ENCODE results near the gene ARHGEF11.

Gene ARHGEF11

DNA sequence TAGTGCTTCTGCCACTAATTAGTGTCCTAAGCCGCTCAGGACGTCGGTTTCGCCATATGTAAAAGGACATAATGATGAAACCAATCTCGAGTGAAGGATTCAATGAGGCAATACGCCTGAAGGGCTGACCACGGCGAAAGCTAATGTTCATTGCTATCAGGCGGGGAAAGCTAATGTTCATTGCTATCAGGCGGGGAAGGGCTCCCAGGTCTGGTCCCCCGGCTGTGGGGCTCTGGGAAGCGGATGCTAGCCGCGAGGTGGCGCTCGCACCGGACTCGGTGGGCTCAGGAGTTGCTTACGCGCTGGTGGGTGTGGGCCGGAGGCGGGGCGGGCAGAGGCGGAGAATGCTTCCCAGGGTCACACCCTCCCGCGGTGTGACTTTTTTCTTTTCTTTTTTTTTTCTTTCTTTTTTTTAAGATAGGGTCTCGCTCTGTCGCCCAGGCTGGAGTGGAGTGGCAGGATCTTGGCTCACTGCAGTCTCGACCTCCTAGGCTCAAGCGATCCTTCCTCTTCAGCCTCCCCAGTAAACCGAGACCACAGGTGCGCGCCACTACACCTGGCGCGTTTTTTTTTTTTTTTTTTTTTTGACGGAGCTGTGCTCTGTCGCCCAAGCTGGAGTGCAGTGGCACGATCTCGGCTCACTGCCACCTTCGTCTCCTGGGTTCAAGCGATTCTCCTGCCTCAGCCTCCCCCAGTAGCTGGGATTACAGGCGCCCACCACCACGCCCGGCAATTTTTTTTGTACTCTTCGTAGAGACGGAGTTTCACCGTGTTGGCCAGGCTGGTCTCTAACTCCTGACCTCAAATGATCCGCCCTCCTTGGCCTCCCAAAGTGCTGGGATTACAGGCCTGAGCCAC, 153.1 kb downstream of the ARHGEF11 start:
- in situ Hi-C loops (cut with MboI; ENCODE audit: low pct_unique_long_range_greater_than_20kb, low sequenced_read_pairs) = no loop called here
- DNase-seq = peak; percentile 91

DNA sequence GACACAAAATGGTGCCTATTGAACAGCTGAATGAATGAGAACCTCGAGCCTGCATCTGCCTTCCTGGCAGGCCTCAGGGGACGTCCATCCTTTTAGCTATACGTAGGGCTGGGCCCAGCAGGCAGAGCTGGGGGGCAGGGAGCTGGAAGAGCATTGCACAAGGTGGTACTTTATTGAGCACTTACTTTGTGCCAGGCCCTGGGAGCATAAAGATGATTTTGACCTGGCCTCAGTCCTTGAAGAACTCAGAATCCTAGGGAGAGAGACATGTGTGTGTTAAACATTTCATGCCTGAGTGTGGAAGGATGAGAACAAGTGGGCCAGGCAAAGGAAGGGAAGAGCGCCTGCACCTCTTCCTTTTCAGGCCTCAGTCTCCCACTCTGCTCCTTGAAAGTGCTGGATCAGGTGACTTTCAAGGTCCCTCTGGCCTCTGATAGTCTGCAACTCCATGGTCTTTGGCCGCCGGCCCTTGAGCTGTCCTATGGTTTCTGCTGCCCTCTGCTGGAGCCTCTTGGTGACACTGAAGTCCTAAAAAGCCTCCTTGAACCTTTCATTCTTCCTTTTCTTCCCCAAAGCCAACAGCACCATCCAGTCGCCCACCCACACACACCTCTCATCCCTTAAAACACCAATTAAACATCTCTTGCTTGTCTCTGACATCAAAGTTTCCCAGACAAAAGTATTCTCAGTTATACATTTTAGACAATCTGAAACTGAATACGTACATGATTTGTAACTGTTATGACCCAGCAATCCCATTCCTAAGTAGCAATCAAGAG, 155.6 kb downstream of the ARHGEF11 start:
- in situ Hi-C loops (cut with MboI; ENCODE audit: low pct_unique_long_range_greater_than_20kb, low sequenced_read_pairs) = no loop called here
- peak; percentile 80 for DNase-seq

- no peak for DNase-seq
- in situ Hi-C loops (cut with MboI; ENCODE audit: low pct_unique_long_range_greater_than_20kb, low sequenced_read_pairs) = no loop called here
These were observed 157.8 kb downstream of the ARHGEF11 start for GRCh38 chr1:156887734-156888133.

- in situ Hi-C loops (cut with MboI; ENCODE audit: low pct_unique_long_range_greater_than_20kb, low sequenced_read_pairs) = no loop called here
- DNase-seq = no peak
These were observed 158.2 kb downstream of the ARHGEF11 start for GRCh38 chr1:156887317-156887716.

GRCh38 chr1:156886583-156887281, 158.8 kb downstream of the ARHGEF11 start:
- DNase-seq = no peak
- in situ Hi-C loops (cut with MboI; ENCODE audit: low pct_unique_long_range_greater_than_20kb, low sequenced_read_pairs) = no loop called here

- in situ Hi-C loops (cut with MboI; ENCODE audit: low pct_unique_long_range_greater_than_20kb, low sequenced_read_pairs) = no loop called here
- DNase-seq = no peak
These were observed 159.6 kb downstream of the ARHGEF11 start for GRCh38 chr1:156885880-156886355.

GRCh38 chr1:156885314-156885713, 160.2 kb downstream of the ARHGEF11 start:
- in situ Hi-C loops (cut with MboI; ENCODE audit: low pct_unique_long_range_greater_than_20kb, low sequenced_read_pairs) = no loop called here
- DNase-seq = no peak

All from KBM-7 (cell line).